SK-N-SH (cell line): ENCODE measurements around the gene IPO11. TPM values are rescaled to one million over a fixed set of nuclear protein-coding genes. Genes with fewer than 3 reads are reported as not detected.

Experiments
- CTCF ChIA-PET: fragments of 300-600, 350-600 bp; formaldehyde crosslinking; extraction: SDS; loops from one replicate; lab custom pipeline; 2021; lab: Yijun Ruan, JAX
- POLR2A ChIA-PET: fragments of 350-600 bp; sonication (Branson Sonifier 250); formaldehyde crosslinking; extraction: SDS; loops from one replicate; lab custom pipeline; 2020; ENCODE audit warnings: antibody characterized with exemption, inconsistent platforms; lab: Yijun Ruan, JAX
- DNase-seq: peaks from one replicate; pipeline ENCODE4 v3.0.0; 2012
- H2AFZ ChIP-seq: fragments of 200-600 bp; sonication (generic); 2 replicates; pipeline ENCODE4 v1.8.1; 2016; ENCODE audit warnings: antibody characterized with exemption, mild to moderate bottlenecking, low read depth
- H3F3A ChIP-seq: fragments of 200-600 bp; sonication (generic); replicated peaks from 2 replicates; pipeline ENCODE3; 2016; ENCODE audit warnings: antibody characterized with exemption, mild to moderate bottlenecking; ENCODE audit not compliant: insufficient read depth
- H3K27ac ChIP-seq, 2 experiments: fragments of 200-500 bp in 1 of 2; fragments of 200-600 bp in 1 of 2; sonication (Bioruptor generic) in 1 of 2; sonication (generic), shearing (Covaris generic) in 1 of 2; 2 replicates each; pipeline versions ENCODE4 v1.5.1 to v1.6.1; 2014 to 2016; ENCODE audit warnings: low read depth in 2 of 2, inconsistent platforms in 1 of 2, low read length in 1 of 2, mild to moderate bottlenecking in 1 of 2, mixed read lengths in 1 of 2
- H3K27me3 ChIP-seq: fragments of 200-600 bp; sonication (generic), shearing (Covaris generic); 2 replicates; pipeline ENCODE4 v1.6.1; 2016; ENCODE audit warnings: mixed run types; ENCODE audit not compliant: insufficient read depth
- H3K36me3 ChIP-seq, 2 experiments: fragments of 200-500 bp in 1 of 2; fragments of 200-600 bp in 1 of 2; sonication (Bioruptor generic) in 1 of 2; sonication (generic) in 1 of 2; replicated peaks in 1 of 2; 2 replicates each; pipeline versions ENCODE3 to v1.5.1; 2014 to 2016; ENCODE audit warnings: low read length in 1 of 2, mild to moderate bottlenecking in 1 of 2; ENCODE audit not compliant: insufficient read depth in 2 of 2, control insufficient read depth in 1 of 2
- H3K4me1 ChIP-seq, 2 experiments: fragments of 200-500 bp in 1 of 2; fragments of 200-600 bp in 1 of 2; sonication (Bioruptor generic) in 1 of 2; sonication (generic), shearing (Covaris generic) in 1 of 2; 2 replicates each; pipeline versions ENCODE4 v1.5.1 to v1.6.1; 2014 to 2016; ENCODE audit warnings: low read depth in 1 of 2, low read length in 1 of 2, mixed run types in 1 of 2; ENCODE audit not compliant: insufficient read depth in 2 of 2, control insufficient read depth in 1 of 2
- H3K4me2 ChIP-seq: fragments of 200-600 bp; sonication (generic), shearing (Covaris generic); 2 replicates; pipeline ENCODE4 v1.6.1; 2017; ENCODE audit warnings: mixed run types
- H3K4me3 ChIP-seq, 2 experiments: fragments of 200-500 bp in 1 of 2; fragments of 200-600 bp in 1 of 2; sonication (Bioruptor generic) in 1 of 2; sonication (generic), shearing (Covaris generic) in 1 of 2; 2 replicates each; pipeline versions ENCODE4 v1.5.1 to v1.8.1; 2014 to 2016; ENCODE audit warnings: low read depth in 2 of 2, inconsistent platforms in 1 of 2, low read length in 1 of 2, mild to moderate bottlenecking in 1 of 2, mixed read lengths in 1 of 2, moderate library complexity in 1 of 2
- H3K79me2 ChIP-seq: fragments of 200-600 bp; sonication (generic); 2 replicates; pipeline ENCODE4 v1.8.1; 2017; ENCODE audit warnings: mild to moderate bottlenecking; ENCODE audit not compliant: insufficient read depth
- H3K9ac ChIP-seq: fragments of 200-600 bp; sonication (generic); 2 replicates; pipeline ENCODE4 v1.6.1; 2017; ENCODE audit warnings: mixed run types
- H3K9me2 ChIP-seq: fragments of 200-600 bp; sonication (generic); 2 replicates; pipeline ENCODE4 v1.6.1; 2017; ENCODE audit warnings: mixed run types
- H3K9me3 ChIP-seq: fragments of 200-600 bp; sonication (generic); 2 replicates; pipeline ENCODE4 v1.6.1; 2017; ENCODE audit warnings: mixed run types, mild to moderate bottlenecking, moderate library complexity
- H4K20me1 ChIP-seq: fragments of 200-600 bp; sonication (generic); 2 replicates; pipeline ENCODE4 v1.6.1; 2017; ENCODE audit warnings: mild to moderate bottlenecking, mixed run types; ENCODE audit not compliant: insufficient read depth
- CHD2 ChIP-seq: fragments of 150-350 bp; IDR thresholded peaks from 2 replicates; pipeline ENCODE4 v1.6.1; 2018; ENCODE audit warnings: low read length; ENCODE audit not compliant: partially characterized antibody
- FOSL2 ChIP-seq: IDR thresholded peaks from 2 replicates; pipeline ENCODE4 v1.4.0; 2012; ENCODE audit warnings: low read depth, mild to moderate bottlenecking, moderate library complexity, borderline replicate concordance
- GATA2 ChIP-seq: sonication (generic); formaldehyde crosslinking; IDR thresholded peaks from 2 replicates; pipeline ENCODE4 v1.5.0; 2020; ENCODE audit warnings: mild to moderate bottlenecking, missing genetic modification reagents
- NRF1 ChIP-seq: IDR thresholded peaks from 2 replicates; pipeline ENCODE4 v1.6.1; 2012; ENCODE audit warnings: low read depth, mild to moderate bottlenecking, low read length
- RFX5 ChIP-seq: IDR thresholded peaks from 2 replicates; pipeline ENCODE4 v1.6.1; 2012; ENCODE audit warnings: mild to moderate bottlenecking, improper control_type of control experiment, low read length
- TCF12 ChIP-seq: IDR thresholded peaks from 2 replicates; pipeline ENCODE4 v1.4.0; 2012
- TEAD4 ChIP-seq: IDR thresholded peaks from 2 replicates; pipeline ENCODE4 v1.4.0; 2012; ENCODE audit warnings: mild to moderate bottlenecking, borderline replicate concordance; ENCODE audit not compliant: insufficient read depth
- USF2 ChIP-seq: fragments of 150-350 bp; IDR thresholded peaks from 2 replicates; pipeline ENCODE4 v1.6.1; 2017; ENCODE audit warnings: antibody characterized with exemption, low read length, low read depth, borderline replicate concordance
- YY1 ChIP-seq: IDR thresholded peaks from 2 replicates; pipeline ENCODE4 v1.4.0; 2012; ENCODE audit warnings: low read depth, mild to moderate bottlenecking
- ZBTB33 ChIP-seq: IDR thresholded peaks from 2 replicates; pipeline ENCODE4 v1.4.0; 2012; ENCODE audit warnings: low read depth, borderline replicate concordance
- WGBS: methylation state at CpG from one replicate; pipeline ENCODE4 v1.1.6; 2017; ENCODE audit warnings: low lambda C conversion rate; 5-methylcytosine and 5-hydroxymethylcytosine counted together
- polyA plus RNA-seq, 3 experiments: library from polyadenylated mRNA; depleted of rRNA; stranded (reverse); fragments of >200 nt; gene quantifications; 2 replicates each; pipeline ENCODE4 v1.2.3, GENCODE V29; 2012
- TF ChIP-seq, protein P1 (sequence below): IDR thresholded peaks from 2 replicates; pipeline ENCODE4 v1.4.0; 2012; ENCODE audit warnings: low read depth
- TF ChIP-seq, protein P2 (sequence below): IDR thresholded peaks from 2 replicates; pipeline ENCODE4 v1.4.0; 2012; ENCODE audit warnings: low read depth, borderline replicate concordance
- TF ChIP-seq, protein P3 (sequence below): fragments of 150-350 bp; IDR thresholded peaks from 2 replicates; pipeline ENCODE4 v1.6.1; 2016; ENCODE audit warnings: mild to moderate bottlenecking, low read depth, low read length
- TF ChIP-seq, protein P4 (sequence below): IDR thresholded peaks from 2 replicates; pipeline ENCODE4; 2012

The IPO11 gene
- polyA plus RNA-seq, 1 of the 3 experiments (the other 2 are of a cell fraction): 8.1 TPM

DNA sequence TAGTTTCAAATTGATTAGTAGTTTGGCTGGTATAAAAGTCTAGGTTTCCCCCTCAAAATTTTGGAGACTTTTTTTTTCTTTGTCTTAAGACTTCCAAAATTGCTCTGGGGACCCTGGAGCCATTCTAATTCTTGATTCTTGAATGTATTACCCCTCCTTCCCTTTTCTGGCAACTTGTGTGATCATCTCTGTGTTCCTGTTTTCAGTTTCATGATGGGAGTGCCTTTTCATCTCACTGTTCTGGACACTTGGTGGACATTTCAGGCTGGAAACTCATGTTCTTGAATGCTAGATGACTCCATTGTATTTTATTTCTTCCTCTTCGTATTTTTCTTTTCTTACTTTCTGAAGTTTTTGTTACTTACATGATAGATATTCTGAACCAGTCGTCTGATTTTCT, 108.8 kb downstream of the IPO11 start:
- CTCF ChIA-PET: no interaction called here

More for the DNA sequence above, 108.8 kb downstream of the IPO11 start:
- no peaks in the 10 kb centered on the region; a peak in 1 of 4 replicates for H3K4me1 ChIP-seq
- no peak overlapping the region for H3K4me2 ChIP-seq
- H3K27me3 ChIP-seq: no peaks in the 10 kb centered on the region
- no peaks in the 10 kb centered on the region for H3K9me3 ChIP-seq
- no peak for DNase-seq
- 77% methylated on average over 2 of the region's 2 CpGs for WGBS
- POLR2A ChIA-PET: no interaction called here
- no peak overlapping the region for H3K9ac ChIP-seq
- H3K27ac ChIP-seq: no peak overlapping the region
- H3K9me2 ChIP-seq: no peaks in the 10 kb centered on the region
- peaks cover 12 to 16% of the 10 kb centered on the region in 2 experiments for H3K36me3 ChIP-seq
- no peaks in the 10 kb centered on the region for H3K79me2 ChIP-seq
- H3F3A ChIP-seq: no peaks in the 10 kb centered on the region
- no peak overlapping the region for H3K4me3 ChIP-seq
- TF ChIP-seq, protein P1, sequence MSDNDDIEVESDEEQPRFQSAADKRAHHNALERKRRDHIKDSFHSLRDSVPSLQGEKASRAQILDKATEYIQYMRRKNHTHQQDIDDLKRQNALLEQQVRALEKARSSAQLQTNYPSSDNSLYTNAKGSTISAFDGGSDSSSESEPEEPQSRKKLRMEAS: no peak
- no peak for TF ChIP-seq USF2
- TF ChIP-seq, protein P2, sequence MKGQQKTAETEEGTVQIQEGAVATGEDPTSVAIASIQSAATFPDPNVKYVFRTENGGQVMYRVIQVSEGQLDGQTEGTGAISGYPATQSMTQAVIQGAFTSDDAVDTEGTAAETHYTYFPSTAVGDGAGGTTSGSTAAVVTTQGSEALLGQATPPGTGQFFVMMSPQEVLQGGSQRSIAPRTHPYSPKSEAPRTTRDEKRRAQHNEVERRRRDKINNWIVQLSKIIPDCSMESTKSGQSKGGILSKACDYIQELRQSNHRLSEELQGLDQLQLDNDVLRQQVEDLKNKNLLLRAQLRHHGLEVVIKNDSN: no peak
- TF ChIP-seq CHD2: no peak
- no peak for TF ChIP-seq FOSL2
- TF ChIP-seq, protein P3, sequence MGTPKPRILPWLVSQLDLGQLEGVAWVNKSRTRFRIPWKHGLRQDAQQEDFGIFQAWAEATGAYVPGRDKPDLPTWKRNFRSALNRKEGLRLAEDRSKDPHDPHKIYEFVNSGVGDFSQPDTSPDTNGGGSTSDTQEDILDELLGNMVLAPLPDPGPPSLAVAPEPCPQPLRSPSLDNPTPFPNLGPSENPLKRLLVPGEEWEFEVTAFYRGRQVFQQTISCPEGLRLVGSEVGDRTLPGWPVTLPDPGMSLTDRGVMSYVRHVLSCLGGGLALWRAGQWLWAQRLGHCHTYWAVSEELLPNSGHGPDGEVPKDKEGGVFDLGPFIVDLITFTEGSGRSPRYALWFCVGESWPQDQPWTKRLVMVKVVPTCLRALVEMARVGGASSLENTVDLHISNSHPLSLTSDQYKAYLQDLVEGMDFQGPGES: no peak
- no peak for TF ChIP-seq NRF1
- TF ChIP-seq YY1: no peak
- no peak for TF ChIP-seq RFX5
- no peak for TF ChIP-seq GATA2
- TF ChIP-seq, protein P4, sequence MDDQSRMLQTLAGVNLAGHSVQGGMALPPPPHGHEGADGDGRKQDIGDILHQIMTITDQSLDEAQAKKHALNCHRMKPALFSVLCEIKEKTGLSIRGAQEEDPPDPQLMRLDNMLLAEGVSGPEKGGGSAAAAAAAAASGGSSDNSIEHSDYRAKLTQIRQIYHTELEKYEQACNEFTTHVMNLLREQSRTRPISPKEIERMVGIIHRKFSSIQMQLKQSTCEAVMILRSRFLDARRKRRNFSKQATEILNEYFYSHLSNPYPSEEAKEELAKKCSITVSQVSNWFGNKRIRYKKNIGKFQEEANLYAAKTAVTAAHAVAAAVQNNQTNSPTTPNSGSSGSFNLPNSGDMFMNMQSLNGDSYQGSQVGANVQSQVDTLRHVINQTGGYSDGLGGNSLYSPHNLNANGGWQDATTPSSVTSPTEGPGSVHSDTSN: no peak
- no peak for TF ChIP-seq TCF12
- no peak for TF ChIP-seq ZBTB33
- TF ChIP-seq TEAD4: no peak
- H4K20me1 ChIP-seq: no peaks in the 10 kb centered on the region
- no peak overlapping the region for H2AFZ ChIP-seq
